MM.1S (cell line): ENCODE measurements around the gene SLC1A7.

ENCODE experiments used
- DNase-seq: peaks from one replicate; pipeline ENCODE4 v3.0.0-alpha.2; 2015
- H2AFZ ChIP-seq: fragments of 300-600 bp; sonication (generic); 2 replicates; pipeline ENCODE4 v1.6.0; 2016; ENCODE audit warnings: antibody characterized with exemption, low read length
- H3F3A ChIP-seq: fragments of 300-600 bp; sonication (generic); 2 replicates; pipeline ENCODE4 v1.6.1; 2016; ENCODE audit warnings: mild to moderate bottlenecking, antibody characterized with exemption, low read length, moderate library complexity, mixed read lengths; ENCODE audit not compliant: insufficient read depth
- H3K27ac ChIP-seq: fragments of 300-600 bp; sonication (generic); 2 replicates; pipeline ENCODE4 v1.5.1; 2016; ENCODE audit warnings: mild to moderate bottlenecking, low read length
- H3K27me3 ChIP-seq: fragments of 300-600 bp; sonication (generic); replicated peaks from 2 replicates; pipeline ENCODE4 v1.6.0; 2016; ENCODE audit warnings: low read length; ENCODE audit not compliant: insufficient read depth
- H3K36me3 ChIP-seq: fragments of 300-600 bp; sonication (generic); replicated peaks from 2 replicates; pipeline ENCODE4 v1.6.1; 2016; ENCODE audit warnings: mild to moderate bottlenecking, low read length, mixed read lengths; ENCODE audit not compliant: insufficient read depth
- H3K4me1 ChIP-seq: fragments of 300-600 bp; sonication (generic); 2 replicates; pipeline ENCODE4 v1.6.1; 2016; ENCODE audit warnings: low read length, mixed read lengths
- H3K4me2 ChIP-seq: fragments of 300-600 bp; sonication (generic); 2 replicates; pipeline ENCODE4 v1.6.0; 2016; ENCODE audit warnings: low read depth, low read length
- H3K4me3 ChIP-seq: fragments of 300-600 bp; sonication (generic); 2 replicates; pipeline ENCODE4 v1.5.1; 2016; ENCODE audit warnings: low read length, mixed read lengths
- H3K79me2 ChIP-seq: fragments of 300-600 bp; sonication (generic); 2 replicates; pipeline ENCODE4 v1.6.1; 2016; ENCODE audit warnings: mixed run types, low read length, mixed read lengths
- H3K9ac ChIP-seq: fragments of 300-600 bp; sonication (generic); 2 replicates; pipeline ENCODE4 v1.6.1; 2016; ENCODE audit warnings: low read length, mixed read lengths
- H3K9me2 ChIP-seq: fragments of 300-600 bp; sonication (generic); replicated peaks from 2 replicates; pipeline ENCODE4 v1.6.1; 2016; ENCODE audit warnings: mild to moderate bottlenecking, low read length, mixed read lengths; ENCODE audit not compliant: insufficient read depth
- H3K9me3 ChIP-seq: fragments of 300-600 bp; sonication (generic); replicated peaks from 2 replicates; pipeline ENCODE4 v1.6.1; 2016; ENCODE audit warnings: mild to moderate bottlenecking, low read length, mixed read lengths; ENCODE audit not compliant: insufficient read depth
- H4K20me1 ChIP-seq: fragments of 300-600 bp; sonication (generic); 2 replicates; pipeline ENCODE4 v1.6.1; 2016; ENCODE audit warnings: mild to moderate bottlenecking, low read length, moderate library complexity, mixed read lengths; ENCODE audit not compliant: insufficient read depth
- EZH2 ChIP-seq: fragments of 300-600 bp; sonication (generic); optimal IDR thresholded peaks from 2 replicates; pipeline ENCODE3; 2017; ENCODE audit warnings: low read depth, mild to moderate bottlenecking, antibody characterized with exemption, low read length, mixed read lengths
- EZH2phosphoT487 ChIP-seq: fragments of 300-600 bp; sonication (generic); IDR thresholded peaks from 2 replicates; pipeline ENCODE4 v1.6.1; 2018; ENCODE audit warnings: antibody characterized with exemption, low read length
- TF ChIP-seq, protein P1 (sequence below): fragments of 300-600 bp; sonication (generic); IDR thresholded peaks from 2 replicates; pipeline ENCODE4 v1.5.1; 2016; ENCODE audit warnings: antibody characterized with exemption, low read length, mixed read lengths

The SLC1A7 gene

GRCh38 chr1:53162621-53163020 is 20.2 kb upstream of the SLC1A7 start:
- no peaks in the 10 kb centered on the region for H3K9me3 ChIP-seq
- no peaks in the 10 kb centered on the region for H3K79me2 ChIP-seq
- DNase-seq, result no peak
- no peaks in the 10 kb centered on the region for H3K9me2 ChIP-seq
- H2AFZ ChIP-seq, result no peak overlapping the region
- H3K4me1 ChIP-seq, result no peaks in the 10 kb centered on the region
- no peak overlapping the region for H3K4me2 ChIP-seq
- H4K20me1 ChIP-seq, result no peaks in the 10 kb centered on the region
- no peaks in the 10 kb centered on the region for H3F3A ChIP-seq
- H3K27ac ChIP-seq, result no peak overlapping the region
- H3K9ac ChIP-seq, result no peak overlapping the region
- H3K4me3 ChIP-seq, result no peak overlapping the region
- H3K36me3 ChIP-seq, result no peaks in the 10 kb centered on the region
- TF ChIP-seq EZH2 (no peak), EZH2phosphoT487 (no peak)
- TF ChIP-seq, protein P1, sequence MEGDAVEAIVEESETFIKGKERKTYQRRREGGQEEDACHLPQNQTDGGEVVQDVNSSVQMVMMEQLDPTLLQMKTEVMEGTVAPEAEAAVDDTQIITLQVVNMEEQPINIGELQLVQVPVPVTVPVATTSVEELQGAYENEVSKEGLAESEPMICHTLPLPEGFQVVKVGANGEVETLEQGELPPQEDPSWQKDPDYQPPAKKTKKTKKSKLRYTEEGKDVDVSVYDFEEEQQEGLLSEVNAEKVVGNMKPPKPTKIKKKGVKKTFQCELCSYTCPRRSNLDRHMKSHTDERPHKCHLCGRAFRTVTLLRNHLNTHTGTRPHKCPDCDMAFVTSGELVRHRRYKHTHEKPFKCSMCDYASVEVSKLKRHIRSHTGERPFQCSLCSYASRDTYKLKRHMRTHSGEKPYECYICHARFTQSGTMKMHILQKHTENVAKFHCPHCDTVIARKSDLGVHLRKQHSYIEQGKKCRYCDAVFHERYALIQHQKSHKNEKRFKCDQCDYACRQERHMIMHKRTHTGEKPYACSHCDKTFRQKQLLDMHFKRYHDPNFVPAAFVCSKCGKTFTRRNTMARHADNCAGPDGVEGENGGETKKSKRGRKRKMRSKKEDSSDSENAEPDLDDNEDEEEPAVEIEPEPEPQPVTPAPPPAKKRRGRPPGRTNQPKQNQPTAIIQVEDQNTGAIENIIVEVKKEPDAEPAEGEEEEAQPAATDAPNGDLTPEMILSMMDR, result no peak
- no peaks in the 10 kb centered on the region for H3K27me3 ChIP-seq

- Histone ChIP-seq H3K9ac (no peak overlapping the region), H3K9me2 (no peaks in the 10 kb centered on the region), H3K9me3 (no peaks in the 10 kb centered on the region), H3K4me2 (no peak overlapping the region), H3K4me3 (no peak overlapping the region), H3K27ac (no peak overlapping the region), H3K4me1 (no peaks in the 10 kb centered on the region), H2AFZ (no peak overlapping the region), H4K20me1 (no peaks in the 10 kb centered on the region), H3K27me3 (no peaks in the 10 kb centered on the region), H3F3A (no peaks in the 10 kb centered on the region), H3K36me3 (no peaks in the 10 kb centered on the region), H3K79me2 (no peaks in the 10 kb centered on the region)
- DNase-seq, result no peak
- TF ChIP-seq EZH2, result no peak
- TF ChIP-seq, protein P1, result no peak
These were observed 18.5 kb upstream of the SLC1A7 start for GRCh38 chr1:53160924-53161378.

DNA sequence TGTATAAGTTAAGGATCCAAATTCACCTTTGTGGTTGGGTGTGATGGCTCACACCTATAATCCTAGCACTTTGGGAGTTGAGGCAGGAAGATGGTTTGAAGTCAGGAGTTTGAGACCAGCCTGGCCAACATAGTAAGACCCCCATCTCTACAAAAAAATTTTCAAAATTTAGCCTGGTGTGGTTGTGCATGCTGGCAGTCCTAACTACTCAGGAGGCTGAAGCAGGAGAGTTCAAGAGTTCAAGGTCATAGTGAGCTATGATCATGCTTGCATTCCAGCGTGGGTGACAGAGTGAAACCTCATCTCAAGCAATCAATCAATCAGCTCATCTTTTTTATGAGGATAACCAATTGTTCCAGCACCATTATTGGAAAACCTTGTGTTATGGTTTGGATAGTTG is 16.5 kb upstream of the SLC1A7 start:
- Histone ChIP-seq H3K79me2 (no peaks in the 10 kb centered on the region), H3K4me1 (no peaks in the 10 kb centered on the region), H3K4me3 (no peak overlapping the region), H3K9me3 (no peaks in the 10 kb centered on the region), H3K4me2 (no peak overlapping the region), H3K9ac (no peak overlapping the region), H3K9me2 (no peaks in the 10 kb centered on the region), H4K20me1 (no peaks in the 10 kb centered on the region), H2AFZ (no peak overlapping the region), H3F3A (no peaks in the 10 kb centered on the region), H3K27me3 (no peaks in the 10 kb centered on the region), H3K36me3 (no peaks in the 10 kb centered on the region), H3K27ac (no peak overlapping the region)
- DNase-seq, result no peak
- TF ChIP-seq, protein P1, result no peak
- no peak for TF ChIP-seq EZH2
- no peak for TF ChIP-seq EZH2phosphoT487
